A549 treated with ZK216348 at 1 μM for 4 hours (cell line): ENCODE data around the gene NPW. TPM values are rescaled to one million over a fixed set of nuclear protein-coding genes. Genes with fewer than 3 reads are reported as not detected.

ENCODE experiments used
- total RNA-seq: library from RNA; stranded (reverse); fragments of 200-300 nt; extraction: Qiagen RNA extraction; gene quantifications from 5 replicates; pipeline ENCODE4 v1.2.3, GENCODE V29; 2022; ENCODE audit warnings: low read depth

NPW gene
- 0.65 to 1.6 TPM (median 1.1 TPM) in 4 of 5 replicates, not detected in the other for total RNA-seq

GRCh38 chr16:2019518-2019920 lies at the start of gene NPW:
Gene NPW (plus strand): TSS chr16:2019785.

DNA sequence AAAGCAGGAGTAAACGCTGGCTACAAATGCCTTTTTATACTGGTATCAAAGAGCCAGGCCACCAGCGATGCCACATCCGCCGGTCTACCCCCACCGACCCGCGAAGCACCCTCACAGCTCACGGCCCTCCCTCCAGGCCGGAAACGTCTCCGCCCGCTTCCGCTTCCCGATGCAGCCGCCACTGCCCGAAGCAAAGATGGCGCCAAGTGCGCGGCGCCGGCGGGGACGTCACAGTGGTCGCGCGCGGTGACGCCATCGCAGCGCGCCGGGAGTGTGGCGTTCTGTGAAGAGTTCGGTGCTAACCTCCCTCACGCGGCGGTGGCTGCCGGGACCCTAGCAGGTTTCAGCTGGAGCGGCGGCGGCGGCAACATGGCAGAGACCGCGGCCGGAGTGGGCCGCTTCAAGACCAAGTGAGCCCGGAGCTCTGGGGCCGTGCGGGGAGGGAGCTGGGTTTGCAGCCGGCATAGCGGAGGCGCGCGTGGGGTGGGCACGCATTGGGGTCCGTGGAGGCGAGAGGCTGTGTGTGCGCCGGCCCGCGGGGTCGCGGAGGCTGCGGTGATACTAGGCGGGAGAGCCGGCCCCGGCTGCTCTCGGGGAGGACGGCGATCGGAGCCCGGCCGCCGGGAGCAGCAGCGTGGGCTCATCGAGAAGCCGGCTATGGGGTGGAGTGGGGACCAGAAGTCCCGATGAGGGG lies 47.6 kb upstream of the NPW start, which contains the start of gene TBL3:
TSS of gene TBL3 (plus strand) at position 258 of the 694 bp plus-strand sequence. CDS start at position 370, 112 bp downstream.

GRCh38 chr16:1981398-1981836 lies 38.2 kb upstream of the NPW start, which contains the start of gene NOXO1:
Gene NOXO1 (minus strand): TSS chr16:1981469. CDS start chr16:1981179, 290 bp downstream.

DNA sequence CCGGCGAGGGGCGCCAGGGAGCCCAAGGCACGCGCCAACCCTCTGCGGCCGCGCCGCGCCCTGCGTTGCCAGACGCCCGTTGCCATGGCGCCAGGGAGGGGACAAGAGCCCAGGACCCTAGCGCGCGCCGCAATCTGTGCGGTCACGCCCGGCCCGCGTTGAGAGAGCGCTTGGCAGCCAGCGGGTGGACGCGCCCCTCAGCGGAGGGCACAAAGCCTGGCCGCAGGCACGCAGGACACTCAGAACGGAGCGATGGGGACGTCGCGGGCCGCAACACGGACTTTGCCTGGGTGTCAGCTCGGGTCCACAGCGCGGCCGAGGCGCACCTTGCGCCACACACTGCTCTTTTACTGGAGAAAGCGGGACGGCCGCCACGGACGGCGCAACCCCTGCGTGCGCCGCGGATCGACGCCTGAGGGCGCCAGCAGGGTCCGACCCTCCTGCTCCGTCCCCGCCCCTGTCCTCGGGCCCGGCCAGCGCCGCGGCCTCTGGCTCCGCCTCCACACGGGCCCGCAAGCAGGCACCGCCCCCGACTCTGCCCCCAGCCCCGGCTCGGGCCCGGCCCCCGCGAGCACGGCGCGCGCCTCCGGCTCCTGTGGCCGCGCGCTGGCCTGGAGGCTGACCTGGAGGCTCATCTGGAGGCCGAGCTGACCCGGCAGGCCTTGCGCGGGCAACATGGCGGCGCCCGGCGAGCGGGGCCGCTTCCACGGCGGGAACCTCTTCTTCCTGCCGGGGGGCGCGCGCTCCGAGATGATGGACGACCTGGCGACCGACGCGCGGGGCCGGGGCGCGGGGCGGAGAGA lies 35.8 kb upstream of the NPW start, which contains the start of gene GFER:
TSS of gene GFER (plus strand) at position 650 of the 803 bp plus-strand sequence. CDS start at position 676, 26 bp downstream.

DNA sequence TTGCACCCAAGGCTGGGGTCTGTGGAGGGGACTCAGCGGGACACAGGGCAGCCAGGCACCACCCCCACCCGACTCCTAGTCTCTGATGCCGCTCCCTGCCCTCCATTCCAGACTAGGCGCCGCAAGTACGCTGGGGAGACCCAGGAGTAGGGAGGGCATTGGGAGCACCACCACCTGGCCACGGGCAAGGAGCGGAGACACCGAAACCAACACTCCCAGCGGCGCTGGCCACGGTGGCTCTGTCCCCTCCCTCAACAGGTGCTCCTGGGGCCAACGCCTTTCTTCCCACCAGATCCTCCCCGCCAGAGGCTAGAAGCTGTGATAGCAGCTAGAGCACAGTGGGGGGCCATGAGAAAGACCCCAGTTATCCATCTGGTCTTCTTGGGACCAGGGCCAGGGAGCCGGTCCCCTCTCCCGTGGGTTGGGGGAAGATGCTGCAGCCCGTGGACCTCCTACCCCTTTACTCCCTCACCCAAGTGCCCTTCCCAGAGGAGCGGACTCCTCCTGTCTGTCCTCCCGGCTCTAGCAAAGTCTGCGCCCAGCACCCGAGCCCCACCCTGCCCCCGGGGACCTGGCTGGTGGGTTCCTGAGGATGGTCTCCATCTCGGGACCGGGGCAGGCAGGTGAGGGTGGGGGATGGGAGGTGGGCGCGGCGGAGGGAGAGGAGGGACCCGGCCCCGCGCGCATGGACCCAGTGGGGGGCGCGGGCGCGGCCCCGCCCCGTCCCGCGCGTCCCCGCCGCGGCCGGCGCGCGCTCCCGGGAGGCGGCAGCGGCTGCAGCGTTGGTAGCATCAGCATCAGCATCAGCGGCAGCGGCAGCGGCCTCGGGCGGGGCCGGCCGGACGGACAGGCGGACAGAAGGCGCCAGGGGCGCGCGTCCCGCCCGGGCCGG lies 30.1 kb upstream of the NPW start, which contains the start of gene SYNGR3:
TSS of gene SYNGR3 (plus strand) at position 762 of the 892 bp plus-strand sequence. CDS start 133 bp downstream, outside the sequence.

DNA sequence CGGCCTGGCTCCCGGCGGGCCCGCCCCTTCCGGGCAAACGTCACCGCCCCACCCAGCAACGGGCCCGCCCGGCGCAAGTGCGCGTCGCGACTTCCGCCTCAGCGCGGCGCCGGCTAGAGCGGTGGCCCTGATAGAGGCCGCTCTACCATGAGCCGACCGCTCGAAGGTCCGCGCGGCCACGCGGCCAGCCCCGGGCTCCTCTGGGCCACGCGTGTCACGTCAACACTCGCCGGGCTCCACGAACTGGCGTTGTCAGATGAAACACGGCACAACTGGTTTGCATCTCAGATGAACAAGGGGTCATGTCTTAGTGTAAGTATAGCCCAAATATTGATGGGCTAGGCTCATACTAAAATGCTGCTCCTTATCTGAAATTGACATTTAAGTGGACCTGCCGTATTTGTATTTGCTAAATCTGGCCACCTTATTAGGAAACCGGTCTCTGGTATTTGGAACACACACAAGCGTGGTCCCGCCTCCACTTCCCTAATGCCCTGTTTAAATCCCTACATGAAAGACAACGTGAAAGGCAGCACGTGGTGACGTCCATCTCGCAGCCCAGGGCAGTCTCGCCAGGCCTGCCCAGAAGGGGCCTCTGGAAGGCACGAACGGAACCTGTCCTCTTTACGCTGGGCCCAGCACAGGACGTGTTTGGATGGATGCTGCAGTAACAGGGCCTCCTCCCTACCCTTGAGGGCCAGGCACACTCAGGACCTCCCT lies 9.6 kb upstream of the NPW start, which contains the start of gene ZNF598:
TSS of gene ZNF598 (minus strand) at position 31 of the 720 bp plus-strand sequence.

GRCh38 chr16:2026461-2027023 lies 7.0 kb downstream of the NPW start, which contains the start of gene NHERF2:
Gene NHERF2 (plus strand): TSS chr16:2026902. CDS start chr16:2027006, 104 bp downstream.

DNA sequence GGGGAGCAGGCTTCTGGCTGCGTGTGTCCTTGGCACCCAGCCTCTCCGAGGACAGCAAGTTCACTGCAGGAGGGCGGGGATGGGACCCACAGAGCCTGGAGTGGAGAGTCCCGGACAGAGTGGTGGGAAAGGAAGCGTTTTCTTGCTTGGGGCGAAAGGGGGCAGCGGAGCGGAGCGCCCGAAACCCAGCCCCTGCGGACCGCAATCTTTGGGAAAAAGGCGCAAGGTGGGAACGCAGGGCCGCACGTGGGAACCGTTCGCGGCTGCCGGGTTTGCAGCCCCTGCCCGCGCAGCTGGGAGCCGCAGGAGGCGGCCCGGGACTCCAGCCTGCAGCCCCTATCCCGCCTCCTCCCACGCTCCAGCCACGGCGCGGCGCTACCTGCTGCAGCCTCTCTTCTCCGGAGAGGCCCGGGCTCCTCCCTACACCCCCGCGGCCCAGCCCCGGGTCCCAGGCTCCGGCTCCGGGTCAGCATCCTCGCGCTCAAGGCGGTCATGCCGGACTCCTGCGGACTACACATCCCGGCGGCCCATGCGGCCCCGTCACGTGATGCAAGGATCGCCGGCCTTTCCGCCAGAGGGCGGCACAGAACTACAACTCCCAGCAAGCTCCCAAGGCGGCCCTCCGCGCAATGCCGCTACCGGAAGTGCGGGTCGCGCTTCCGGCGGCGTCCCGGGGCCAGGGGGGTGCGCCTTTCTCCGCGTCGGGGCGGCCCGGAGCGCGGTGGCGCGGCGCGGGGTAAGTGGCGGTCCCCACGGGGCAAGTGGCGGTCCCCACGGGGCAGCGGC lies 27.9 kb downstream of the NPW start, which contains the start of the genes NTHL1 and TSC2:
TSS of gene NTHL1 (minus strand) at position 505 of the 786 bp plus-strand sequence. CDS start at position 494, 11 bp downstream.
TSS of gene TSC2 (plus strand) at position 656 of the 786 bp plus-strand sequence. CDS start 631 bp downstream, outside the sequence.

Other genes with a start within 250 kb of the NPW start
- gene NME3, start 248.2 kb upstream of the NPW start, total RNA-seq, result 23.1 to 67.4 TPM (median 55.9 TPM) in 5 replicates
- gene EME2, start 247.0 kb upstream of the NPW start, total RNA-seq, result 5.3 to 12.7 TPM (median 10.6 TPM) in 5 replicates
- 152 to 266 TPM (median 257 TPM) in 5 replicates for gene MRPS34, start 246.7 kb upstream of the NPW start, total RNA-seq
- gene SPSB3, start 237.2 kb upstream of the NPW start, total RNA-seq, result 10.3 to 29.0 TPM (median 24.1 TPM) in 5 replicates
- 41.7 to 91.8 TPM (median 78.7 TPM) in 5 replicates for gene NUBP2, start 236.8 kb upstream of the NPW start, total RNA-seq
- gene IGFALS, start 226.1 kb upstream of the NPW start, total RNA-seq, result not detected in 5 replicates
- 47.2 to 80.4 TPM (median 68.8 TPM) in 5 replicates for gene HAGH, start 193.0 kb upstream of the NPW start, total RNA-seq
- 37.1 to 52.6 TPM (median 47.0 TPM) in 5 replicates for gene FAHD1, start 192.6 kb upstream of the NPW start, total RNA-seq
- 1.5 to 2.0 TPM (median 1.5 TPM) in 5 replicates for gene MEIOB, start 147.6 kb upstream of the NPW start, total RNA-seq
- gene HS3ST6, start 101.4 kb upstream of the NPW start, total RNA-seq, result 1.9 to 3.8 TPM (median 2.9 TPM) in 5 replicates
- gene MSRB1, start 76.6 kb upstream of the NPW start, total RNA-seq, result 21.6 to 40.8 TPM (median 38.3 TPM) in 5 replicates
- not detected in 5 replicates for gene RPL3L, start 65.1 kb upstream of the NPW start, total RNA-seq
- gene NDUFB10, start 60.2 kb upstream of the NPW start, total RNA-seq, result 246 to 312 TPM (median 253 TPM) in 5 replicates
- 2,814 to 5,362 TPM (median 5,215 TPM) in 5 replicates for gene RPS2, start 55.0 kb upstream of the NPW start, total RNA-seq
- not detected in 5 replicates for gene RNF151, start 52.9 kb upstream of the NPW start, total RNA-seq
- gene TBL3, start 47.7 kb upstream of the NPW start, total RNA-seq, result 22.3 to 41.6 TPM (median 37.2 TPM) in 5 replicates
- gene NOXO1, start 38.3 kb upstream of the NPW start, total RNA-seq, result 0.24 to 0.63 TPM (median 0.34 TPM) in 4 of 5 replicates, not detected in the other
- gene GFER, start 35.6 kb upstream of the NPW start, total RNA-seq, result 29.3 to 47.4 TPM (median 42.7 TPM) in 5 replicates
- gene SYNGR3, start 29.8 kb upstream of the NPW start, total RNA-seq, result 4.4 to 8.7 TPM (median 8.3 TPM) in 5 replicates
- 34.2 to 63.9 TPM (median 59.5 TPM) in 5 replicates for gene ZNF598, start 10.0 kb upstream of the NPW start, total RNA-seq
- gene NHERF2, start 7.1 kb downstream of the NPW start, total RNA-seq, result 32.5 to 64.5 TPM (median 58.3 TPM) in 5 replicates
- gene NTHL1, start 28.0 kb downstream of the NPW start, total RNA-seq, result 30.3 to 50.9 TPM (median 43.8 TPM) in 5 replicates
- 27.2 to 50.2 TPM (median 37.1 TPM) in 5 replicates for gene TSC2, start 28.2 kb downstream of the NPW start, total RNA-seq
- gene PKD1, start 116.1 kb downstream of the NPW start, total RNA-seq, result 27.4 to 65.1 TPM (median 52.5 TPM) in 5 replicates
- 3.0 to 4.2 TPM (median 3.6 TPM) in 5 replicates for gene RAB26, start 128.8 kb downstream of the NPW start, total RNA-seq
- 26.8 to 66.2 TPM (median 54.0 TPM) in 5 replicates for gene TRAF7, start 136.0 kb downstream of the NPW start, total RNA-seq
- gene CASKIN1, start 176.8 kb downstream of the NPW start, total RNA-seq, result 0.29 to 1.5 TPM (median 0.56 TPM) in 5 replicates
- 33.6 to 52.3 TPM (median 51.7 TPM) in 5 replicates for gene MLST8, start 185.7 kb downstream of the NPW start, total RNA-seq
- 2.8 to 6.7 TPM (median 5.2 TPM) in 5 replicates for gene BRICD5, start 191.1 kb downstream of the NPW start, total RNA-seq
- gene PGP, start 195.1 kb downstream of the NPW start, total RNA-seq, result 14.5 to 39.0 TPM (median 37.6 TPM) in 5 replicates
- gene E4F1, start 203.8 kb downstream of the NPW start, total RNA-seq, result 11.9 to 30.7 TPM (median 24.8 TPM) in 5 replicates
- gene DNASE1L2, start 216.7 kb downstream of the NPW start, total RNA-seq, result 0.75 to 2.1 TPM (median 1.6 TPM) in 5 replicates
- gene ECI1, start 231.8 kb downstream of the NPW start, total RNA-seq, result 41.0 to 92.8 TPM (median 86.3 TPM) in 5 replicates
- 254 to 289 TPM (median 260 TPM) in 5 replicates for gene RNPS1, start 248.3 kb downstream of the NPW start, total RNA-seq